HepG2 (cell line): ENCODE results near the gene GOLGA6C. TPM values are rescaled to one million over a fixed set of nuclear protein-coding genes. Genes with fewer than 3 reads are reported as not detected.

Source experiments
- ATAC-seq: fragments of 200-7000 bp; cut with Tn5 transposase; 3 replicates; pipeline ENCODE4 v1.9.1; 2020; ENCODE audit warnings: mild to moderate bottlenecking, moderate library complexity
- BruUV-seq: library from RNA; stranded (reverse); fragments of 400-500 nt; replicated peaks from 2 replicates; lab custom pipeline; 2021; lab: Mats Ljungman, UMichigan
- CTCF ChIA-PET: fragments of 300-600 bp; formaldehyde crosslinking; extraction: SDS; loops from one replicate; lab custom pipeline; 2021; ENCODE audit warnings: low total read pairs, inconsistent platforms, low intra/inter-chr PET ratio; lab: Yijun Ruan, JAX
- POLR2A ChIA-PET: fragments of 350-600 bp; sonication (Branson Sonifier 250); formaldehyde crosslinking; loops from one replicate; lab custom pipeline; 2020; ENCODE audit warnings: antibody characterized with exemption, inconsistent platforms; lab: Yijun Ruan, JAX
- DNase-seq: peaks from one replicate; pipeline ENCODE4 v3.0.0-alpha.2; 2015; ENCODE audit warnings: low spot score
- FAIRE-seq: peaks from 3 replicates; lab custom pipeline; 2011; peaks lifted over from hg19 to GRCh38; lab: Jason Lieb, UNC
- H2AFZ ChIP-seq: one replicate; pipeline ENCODE4 v1.6.1; 2011; ENCODE audit warnings: low read length, inconsistent platforms
- H3K27ac ChIP-seq: fragments of 300-600 bp; 3 replicates; pipeline ENCODE4 v1.8.0; 2011; ENCODE audit warnings: mixed run types, mild to moderate bottlenecking, mixed read lengths, low read length, inconsistent platforms; ENCODE audit not compliant: insufficient read depth; ENCODE audit errors: extremely low read length
- H3K27me3 ChIP-seq, 2 experiments: fragments of 200-600 bp in 1 of 2; 2 replicates in 1 of 2; 3 replicates in 1 of 2; pipeline versions ENCODE4 v1.6.0 to v1.8.0; 2011; ENCODE audit warnings: low read length in 2 of 2, mild to moderate bottlenecking in 2 of 2, moderate library complexity in 2 of 2, inconsistent platforms in 1 of 2; ENCODE audit not compliant: insufficient read depth in 2 of 2, control insufficient read depth in 1 of 2
- H3K36me3 ChIP-seq, 2 experiments: fragments of 200-600 bp in 1 of 2; replicated peaks in 1 of 2; 2 replicates in 1 of 2; 3 replicates in 1 of 2; pipeline versions ENCODE4 v1.5.1 to v1.8.0; 2011; ENCODE audit warnings: low read length in 2 of 2, inconsistent platforms in 1 of 2; ENCODE audit not compliant: insufficient read depth in 2 of 2, control insufficient read depth in 1 of 2
- H3K4me1 ChIP-seq: 2 replicates; pipeline ENCODE4 v1.5.1; 2012; ENCODE audit warnings: low read length, inconsistent platforms; ENCODE audit not compliant: insufficient read depth
- H3K4me2 ChIP-seq: 2 replicates; pipeline ENCODE4 v1.6.0; 2011; ENCODE audit warnings: low read depth, low read length, inconsistent platforms
- H3K4me3 ChIP-seq, 3 experiments: fragments of 200-600 bp in 1 of 3; sonication (generic), shearing (Covaris generic) in 1 of 3; replicated peaks in 1 of 3; 2 replicates each; pipeline ENCODE4 v1.5.1; 2011 to 2016; ENCODE audit warnings: low read length in 3 of 3, inconsistent platforms in 2 of 3, low read depth in 2 of 3, mild to moderate bottlenecking in 2 of 3, control low read depth in 1 of 3, mixed read lengths in 1 of 3; ENCODE audit not compliant: insufficient read depth in 1 of 3
- H3K79me2 ChIP-seq: one replicate; pipeline ENCODE4 v1.6.1; 2011; ENCODE audit warnings: low read length, inconsistent platforms; ENCODE audit not compliant: insufficient read depth
- H3K9ac ChIP-seq: 2 replicates; pipeline ENCODE4 v1.6.0; 2011; ENCODE audit warnings: mild to moderate bottlenecking, low read depth, low read length, inconsistent platforms; ENCODE audit not compliant: insufficient read depth
- H3K9me3 ChIP-seq: 2 replicates; pipeline ENCODE4 v1.5.1; 2012; ENCODE audit warnings: mild to moderate bottlenecking, low read length
- H4K20me1 ChIP-seq: 2 replicates; pipeline ENCODE4 v1.6.0; 2011; ENCODE audit warnings: inconsistent platforms, mild to moderate bottlenecking, low read length, moderate library complexity; ENCODE audit not compliant: insufficient read depth
- ATF7-NPFF ChIP-seq: sonication (generic); formaldehyde crosslinking; IDR thresholded peaks from 2 replicates; pipeline ENCODE4 v1.8.1; 2023; ENCODE audit warnings: mild to moderate bottlenecking, low read depth, missing genetic modification reagents, moderate library complexity
- BHLHE40 ChIP-seq: IDR thresholded peaks from 2 replicates; pipeline ENCODE4 v1.6.1; 2011; ENCODE audit warnings: low read length, improper control_type of control experiment
- CREB3 ChIP-seq: sonication (generic); formaldehyde crosslinking; IDR thresholded peaks from 2 replicates; pipeline ENCODE4 v1.5.0; 2020; ENCODE audit warnings: missing genetic modification reagents
- NR3C1 ChIP-seq: sonication (generic); formaldehyde crosslinking; IDR thresholded peaks from 2 replicates; pipeline ENCODE4 v1.4.0; 2020; ENCODE audit warnings: missing genetic modification reagents
- RBAK ChIP-seq: sonication (generic); formaldehyde crosslinking; IDR thresholded peaks from 2 replicates; pipeline ENCODE4 v1.5.1; 2020; ENCODE audit warnings: mild to moderate bottlenecking, missing genetic modification reagents
- TSC22D2 ChIP-seq: sonication (generic); formaldehyde crosslinking; IDR thresholded peaks from 2 replicates; pipeline ENCODE4 v1.5.1; 2020; ENCODE audit warnings: missing genetic modification reagents, mild to moderate bottlenecking, borderline replicate concordance
- ZMYM3 ChIP-seq: sonication (generic); formaldehyde crosslinking; IDR thresholded peaks from 2 replicates; pipeline ENCODE4 v1.5.1; 2020; ENCODE audit warnings: mild to moderate bottlenecking, missing genetic modification reagents
- ZNF235 ChIP-seq: sonication (generic); formaldehyde crosslinking; IDR thresholded peaks from 2 replicates; pipeline ENCODE4 v1.8.1; 2023; ENCODE audit warnings: mild to moderate bottlenecking, missing genetic modification reagents, borderline replicate concordance
- ZNF383 ChIP-seq: sonication (generic); formaldehyde crosslinking; IDR thresholded peaks from 2 replicates; pipeline ENCODE4 v1.4.0; 2020; ENCODE audit warnings: missing genetic modification reagents, mild to moderate bottlenecking, borderline replicate concordance
- ZNF713 ChIP-seq: sonication (generic); formaldehyde crosslinking; IDR thresholded peaks from 2 replicates; pipeline ENCODE4 v1.4.0; 2020; ENCODE audit warnings: mild to moderate bottlenecking, missing genetic modification reagents
- WGBS: methylation state at CpG from one replicate; pipeline ENCODE4 v1.1.6; 2017; ENCODE audit warnings: low lambda C conversion rate; 5-methylcytosine and 5-hydroxymethylcytosine counted together
- in situ Hi-C: cut with HindIII; loops from 2 replicates; pipeline ENCODE4 v1.10.0; 2017; ENCODE audit warnings: low pct_unique_long_range_greater_than_20kb; ENCODE audit not compliant: extremely low pct_ligation_motif_present
- intact Hi-C: fragments of 100-400 bp; cut with micrococcal nuclease; formaldehyde crosslinking; loops from one replicate; pipeline ENCODE4 v1.10.0; 2022; ENCODE audit not compliant: unreplicated experiment
- polyA plus RNA-seq, 8 experiments: library from polyadenylated mRNA; depleted of rRNA in 3 of 8; stranded (reverse) in 7 of 8; unstranded in 1 of 8; fragments of >200 nt; fragmentation: Illumina TruSeq in 4 of 8; extraction: Trizol in 4 of 8; gene quantifications; 2 replicates each; pipeline versions ENCODE4 v1.2.1 to v1.2.3, GENCODE V29; 2011 to 2016; ENCODE audit warnings: low read depth in 4 of 8, missing spikeins in 1 of 8, mixed read lengths in 1 of 8; ENCODE audit not compliant: insufficient read depth in 1 of 8
- total RNA-seq, 5 experiments: library from RNA; depleted of rRNA; stranded (reverse); fragments of >200 nt; fragmentation: Illumina TruSeq; extraction: Trizol; gene quantifications; 2 replicates each; pipeline ENCODE4 v1.2.3, GENCODE V29; 2016; ENCODE audit warnings: low read depth in 1 of 5

The GOLGA6C gene
- total and polyA plus RNA-seq, 2 of the 13 experiments (the other 11 are each of a cell fraction or from before 2014, with no cell fraction given) = not detected

DNA sequence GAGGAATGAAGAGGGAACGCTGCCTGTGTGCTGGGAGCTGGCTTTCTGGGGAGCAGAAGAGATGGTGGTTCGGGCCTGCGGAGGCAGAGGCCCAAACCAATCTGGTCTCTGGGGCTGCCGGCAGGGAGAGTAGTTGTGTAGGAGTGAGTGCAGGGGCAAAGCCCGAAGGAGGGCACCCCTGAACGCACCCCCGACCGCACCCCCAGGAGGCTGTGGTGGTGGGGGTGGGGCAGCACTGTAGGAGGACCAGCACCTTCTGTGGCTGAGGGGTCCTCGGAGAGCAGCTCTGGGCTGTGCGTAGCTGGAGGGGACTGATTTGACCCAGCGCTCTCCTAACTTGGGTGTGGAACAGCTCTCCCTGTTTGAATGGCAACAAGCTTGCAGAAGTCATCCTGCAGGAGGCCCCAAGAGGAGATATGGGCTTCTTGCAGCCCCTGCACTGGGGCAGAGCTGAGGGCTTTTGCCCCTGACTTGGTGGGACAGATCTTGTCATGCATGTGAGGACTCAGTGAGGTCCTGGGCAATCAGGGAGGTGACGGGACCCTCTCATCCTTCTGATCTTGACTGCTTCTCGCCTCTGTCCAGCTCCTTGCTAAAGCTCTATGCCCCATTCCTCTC lies 30.4 kb upstream of the GOLGA6C start (continued):
- no peak for TF ChIP-seq RBAK
- no peak for TF ChIP-seq CREB3 (CRISPR knock-in tag)
- TF ChIP-seq BHLHE40 = no peak

DNA sequence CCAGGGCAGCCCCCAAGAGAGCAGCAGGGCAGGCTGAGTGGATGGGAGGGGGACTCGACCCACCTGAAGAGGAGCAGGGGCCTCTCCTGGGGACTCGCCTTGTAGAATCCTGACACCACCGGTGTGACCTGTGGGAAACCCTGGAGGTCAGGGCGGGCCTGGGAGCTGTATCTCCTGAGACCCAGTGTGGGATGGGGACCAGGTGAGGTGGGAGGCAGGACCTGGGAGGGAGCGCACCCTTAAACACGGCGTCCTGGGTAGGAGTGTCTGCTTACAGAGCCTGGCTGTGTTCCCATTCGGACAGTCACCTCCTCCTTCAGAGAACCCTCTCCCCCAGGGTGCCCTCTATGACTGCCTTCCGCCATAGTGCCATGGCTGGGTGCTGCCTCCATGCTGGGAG lies 29.3 kb upstream of the GOLGA6C start:
- POLR2A ChIA-PET = no interaction called here
- H3K27me3 ChIP-seq = peaks cover 7 to 56% of the 10 kb centered on the region in 2 experiments; a peak in 4 of 5 replicates

More for the DNA sequence above, 29.3 kb upstream of the GOLGA6C start:
- DNase-seq = no peak
- no peak for ATAC-seq
- Histone ChIP-seq H4K20me1 (no peaks in the 10 kb centered on the region), H3K27ac (no peak overlapping the region), H3K36me3 (no peaks in the 10 kb centered on the region), H3K4me2 (no peak overlapping the region), H3K79me2 (no peaks in the 10 kb centered on the region), H3K4me1 (peaks cover 14% of the 10 kb centered on the region; the same call in 1 of the 2 replicates), H2AFZ (no peak overlapping the region), H3K9ac (no peak overlapping the region), H3K9me3 (no peaks in the 10 kb centered on the region), H3K4me3 (no peak overlapping the region)
- intact Hi-C loops = no loop called here
- FAIRE-seq = no peak
- in situ Hi-C loops = loop anchor here (25.0 kb wide), 1 partner anchor 534 kb away; no protein-coding TSS in a partner anchor
- WGBS = 32% methylated on average over 6 of the region's 9 CpGs
- CTCF ChIA-PET = no interaction called here
- no TSS peak for BruUV-seq
- TF ChIP-seq ZMYM3 (CRISPR knock-in tag) = no peak
- no peak for TF ChIP-seq ZNF383 (CRISPR knock-in tag)
- no peak for TF ChIP-seq ZNF713
- no peak for TF ChIP-seq NR3C1 (CRISPR knock-in tag)
- no peak for TF ChIP-seq TSC22D2
- TF ChIP-seq ATF7-NPFF (CRISPR knock-in tag) = no peak
- TF ChIP-seq ZNF235 (CRISPR knock-in tag) = no peak
